SH-SY5Y (cell line): Measurements from ENCODE around the gene SUSD6.

ENCODE experiments used
- GATA2 ChIP-seq: IDR thresholded peaks from 2 replicates; pipeline ENCODE4 v1.6.1; 2011; ENCODE audit warnings: mild to moderate bottlenecking, low read depth, low read length
- GATA3 ChIP-seq: IDR thresholded peaks from 2 replicates; pipeline ENCODE4 v1.6.1; 2011; ENCODE audit warnings: low read depth, mild to moderate bottlenecking, low read length, moderate library complexity

GRCh38 chr14:69640931-69641330 is 29.5 kb downstream of the SUSD6 start:
- no peak for TF ChIP-seq GATA2
- no peak for TF ChIP-seq GATA3
